Non-pigmented ciliary epithelial cell (primary cell): ENCODE data around the gene LAMP2.
"Not testable (repeated sequence)": the region's sequence is repeated elsewhere in the genome, so short reads cannot be mapped to it uniquely, and the experiment has no call there.

ENCODE experiments used
- DNase-seq: peaks from one replicate; pipeline ENCODE4 v3.0.0-alpha.2; 2010; ENCODE audit warnings: low read depth

LAMP2 gene

DNA sequence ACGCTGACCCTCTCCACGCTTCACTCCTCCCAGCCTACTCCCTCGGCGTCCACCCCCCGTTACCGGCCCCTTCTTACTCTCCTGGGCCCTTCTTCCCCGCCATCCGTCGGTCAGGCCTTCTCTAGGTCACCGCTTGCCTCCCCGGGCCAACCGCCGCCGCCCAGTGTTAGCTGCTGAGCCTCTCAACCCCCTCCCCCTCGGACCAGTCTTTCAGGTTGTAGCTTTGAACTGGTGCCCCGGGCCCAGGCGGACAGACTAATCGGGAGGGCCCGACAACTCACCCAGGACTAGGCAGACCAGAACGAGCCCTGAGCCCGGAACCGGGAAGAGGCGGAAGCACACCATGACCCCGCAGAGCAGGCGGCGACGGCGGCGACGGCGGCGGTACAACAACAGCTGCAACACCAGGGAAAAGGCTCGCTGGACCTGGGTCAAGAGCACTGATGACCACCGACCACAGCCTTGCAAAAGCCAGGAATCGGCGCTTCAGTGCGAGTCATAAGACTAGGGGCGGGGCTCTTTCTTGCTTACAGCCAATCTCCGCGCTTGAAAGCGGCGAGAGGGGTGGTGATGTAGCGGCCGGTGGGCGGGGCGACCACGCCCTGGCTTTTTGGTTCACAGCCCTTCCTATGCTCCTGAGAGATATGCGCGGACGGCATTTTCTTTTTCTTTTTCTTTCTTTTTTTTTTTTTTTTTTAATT is at the start of gene LAMP2:
Gene LAMP2 (minus strand): TSS at position 472 of the 701 bp plus-strand sequence. CDS start 127 bp downstream, at position 345.
- peak; percentile 51 for DNase-seq

DNA sequence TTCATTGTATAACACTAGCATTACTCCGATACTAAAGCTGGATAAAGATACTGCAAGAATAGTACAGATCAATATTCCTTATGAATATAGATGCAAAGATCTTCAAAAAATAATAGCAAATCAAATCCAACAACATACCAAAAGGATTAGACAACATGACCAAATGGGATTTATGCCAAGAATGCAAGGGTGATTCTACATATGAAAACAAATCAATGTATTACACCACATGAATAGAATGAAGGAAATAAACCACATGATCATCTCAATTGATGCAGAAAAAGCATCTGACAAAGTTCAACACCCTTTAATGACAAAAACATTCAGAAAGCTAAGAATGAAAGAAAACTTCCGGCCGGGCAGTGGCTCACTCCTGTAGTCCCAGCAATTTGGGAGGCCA is 48.8 kb upstream of the LAMP2 start:
- DNase-seq = peak; percentile 76

DNA sequence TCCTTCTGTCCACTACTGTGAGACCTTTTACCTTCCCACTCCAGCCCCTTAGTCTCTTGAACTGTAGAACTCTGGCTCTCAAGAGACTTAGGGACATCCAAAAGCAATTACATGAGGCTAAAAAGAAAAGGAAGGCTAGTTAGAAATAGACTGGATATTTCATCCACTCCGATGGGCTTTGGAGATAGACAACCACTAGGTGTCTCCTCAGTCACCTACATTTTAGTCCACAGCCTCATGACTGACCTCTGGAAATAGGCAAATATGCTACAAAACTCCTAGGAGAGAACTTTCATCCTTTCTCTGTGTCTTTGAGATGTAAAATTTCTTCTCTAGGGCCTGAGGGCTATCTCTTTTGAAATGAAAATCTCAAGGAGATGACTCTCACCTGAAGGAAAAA is 45.1 kb upstream of the LAMP2 start:
- DNase-seq = no peak

DNA sequence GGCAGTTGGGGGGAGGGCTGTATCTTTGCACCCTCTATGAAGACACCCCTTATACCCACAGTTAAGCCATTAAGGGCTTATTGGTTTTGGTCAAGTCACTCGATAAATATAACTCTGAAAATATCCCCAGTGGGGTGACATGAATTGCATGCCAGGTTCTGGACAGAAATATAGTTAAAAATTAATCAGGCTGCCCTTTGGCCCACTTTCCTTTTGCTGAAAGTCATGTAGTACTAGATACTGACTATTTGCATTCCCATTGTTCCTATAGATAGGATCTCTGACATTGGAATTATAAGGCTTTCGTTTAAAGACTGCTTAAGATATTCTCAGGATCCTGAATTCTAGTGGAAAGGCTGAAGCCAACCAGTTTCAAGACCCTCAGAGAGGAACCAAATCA is 43.5 kb upstream of the LAMP2 start:
- no peak for DNase-seq

DNA sequence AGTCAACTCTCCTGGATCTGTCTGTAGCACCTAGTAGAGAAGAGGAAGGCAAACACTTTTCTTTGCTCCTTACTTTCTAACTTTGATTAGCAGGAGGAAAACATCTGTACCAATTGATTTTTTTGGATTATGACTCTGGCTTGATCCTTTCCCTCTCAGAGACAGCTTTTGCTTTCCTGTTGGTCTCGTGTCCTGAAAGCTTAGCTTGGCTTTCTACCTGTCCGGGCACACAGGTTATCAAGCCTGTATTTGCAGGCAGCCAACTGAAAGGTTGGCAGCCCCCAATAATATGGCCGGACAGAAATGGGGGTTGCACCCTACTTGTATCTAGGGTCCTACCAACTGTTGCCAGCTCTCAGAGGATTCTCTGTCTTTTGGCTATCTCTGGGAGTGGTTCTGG is 43.1 kb upstream of the LAMP2 start:
- no peak for DNase-seq

DNA sequence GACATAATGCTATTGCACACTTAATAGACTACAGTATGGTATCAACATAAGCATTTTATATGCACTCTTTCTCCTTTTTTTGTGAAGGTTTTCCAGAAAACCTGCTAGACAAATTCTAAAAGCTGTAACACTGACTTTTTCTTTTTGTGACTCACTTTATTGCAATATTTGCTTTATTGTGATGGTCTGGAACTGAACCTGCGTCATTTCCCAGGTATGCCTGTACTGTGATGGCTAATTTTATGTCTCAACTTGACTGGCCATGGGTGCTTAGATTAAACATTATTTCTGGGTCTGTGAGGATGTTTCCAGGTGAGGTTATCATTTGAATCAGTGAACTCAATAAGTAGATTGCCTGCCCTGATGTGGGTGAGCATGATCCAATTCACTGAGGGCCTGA is 35.5 kb upstream of the LAMP2 start:
- DNase-seq = no peak

DNA sequence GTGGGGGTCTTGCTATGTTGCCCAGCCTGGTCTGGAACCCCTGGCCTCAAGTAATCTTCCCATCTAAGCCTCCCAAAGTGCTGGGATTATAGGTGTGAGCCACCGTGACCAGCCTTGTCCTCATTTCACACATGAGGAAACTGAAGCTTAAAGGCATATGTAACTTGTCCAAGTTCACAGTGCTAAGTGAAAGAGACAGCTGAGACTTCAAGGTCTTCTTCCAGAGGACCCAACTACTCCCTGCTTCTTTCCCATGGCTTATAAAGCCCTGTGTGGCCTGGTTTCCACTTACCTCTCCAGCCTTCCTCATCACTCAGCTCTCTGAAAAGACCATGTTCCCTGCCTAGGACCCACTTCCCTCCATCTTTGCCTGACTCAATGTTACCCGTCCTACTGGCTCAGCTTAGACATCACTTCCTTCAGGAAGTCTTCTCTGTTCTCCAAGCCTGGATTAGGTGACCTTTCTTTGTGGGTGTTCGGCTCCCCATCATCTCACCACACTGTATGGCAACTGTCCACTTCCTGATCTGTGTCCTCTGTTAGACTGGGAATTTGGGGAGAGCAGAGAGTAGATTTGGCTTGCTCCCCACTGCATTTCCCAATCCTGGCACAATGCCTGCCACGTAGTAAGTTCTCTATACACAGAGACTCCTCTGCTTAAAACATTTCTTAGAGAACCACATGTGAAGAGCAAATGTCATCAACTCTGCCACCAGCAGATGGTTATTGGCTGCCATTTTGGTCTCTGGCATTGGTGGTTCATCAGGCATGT is 30.4 kb upstream of the LAMP2 start:
- no peak for DNase-seq

DNA sequence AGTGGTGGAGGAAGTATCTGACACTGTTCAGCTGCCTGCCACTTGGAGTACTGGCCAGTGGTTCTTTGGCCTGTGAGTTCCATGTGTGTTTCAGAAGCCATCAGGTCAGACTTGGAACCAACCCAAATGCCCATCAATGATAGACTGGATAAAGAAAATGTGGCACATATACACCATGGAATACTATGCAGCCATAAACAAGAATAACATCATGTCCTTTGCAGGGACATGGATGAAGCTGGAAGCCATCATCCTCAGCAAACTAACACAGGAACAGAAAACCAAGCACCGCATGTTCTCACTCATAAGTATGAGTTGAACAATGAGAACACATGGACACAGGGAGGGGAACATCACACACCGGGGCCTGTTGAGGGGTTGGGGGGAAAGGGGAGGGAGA is 21.0 kb upstream of the LAMP2 start:
- not testable (repeated sequence) for DNase-seq

DNA sequence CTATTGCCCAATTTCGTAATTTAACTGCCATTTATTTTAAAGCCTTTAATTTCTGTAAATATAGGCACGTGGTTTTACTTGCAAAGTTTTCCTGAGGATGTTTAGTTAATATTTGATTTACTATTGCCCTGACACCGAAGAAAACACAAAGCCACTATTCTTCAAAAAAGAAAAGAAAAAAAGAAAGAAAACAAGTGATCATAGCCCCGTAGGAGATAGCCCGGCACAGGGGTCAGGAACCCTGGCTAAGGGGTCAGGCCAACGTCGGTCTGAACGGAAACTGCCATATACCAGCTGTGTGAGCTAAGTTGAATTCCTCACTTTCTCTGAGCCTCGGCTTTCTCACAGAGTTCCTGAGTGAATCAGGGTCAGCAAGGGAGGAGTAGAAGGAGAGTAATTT is 17.7 kb upstream of the LAMP2 start:
- no peak for DNase-seq

DNA sequence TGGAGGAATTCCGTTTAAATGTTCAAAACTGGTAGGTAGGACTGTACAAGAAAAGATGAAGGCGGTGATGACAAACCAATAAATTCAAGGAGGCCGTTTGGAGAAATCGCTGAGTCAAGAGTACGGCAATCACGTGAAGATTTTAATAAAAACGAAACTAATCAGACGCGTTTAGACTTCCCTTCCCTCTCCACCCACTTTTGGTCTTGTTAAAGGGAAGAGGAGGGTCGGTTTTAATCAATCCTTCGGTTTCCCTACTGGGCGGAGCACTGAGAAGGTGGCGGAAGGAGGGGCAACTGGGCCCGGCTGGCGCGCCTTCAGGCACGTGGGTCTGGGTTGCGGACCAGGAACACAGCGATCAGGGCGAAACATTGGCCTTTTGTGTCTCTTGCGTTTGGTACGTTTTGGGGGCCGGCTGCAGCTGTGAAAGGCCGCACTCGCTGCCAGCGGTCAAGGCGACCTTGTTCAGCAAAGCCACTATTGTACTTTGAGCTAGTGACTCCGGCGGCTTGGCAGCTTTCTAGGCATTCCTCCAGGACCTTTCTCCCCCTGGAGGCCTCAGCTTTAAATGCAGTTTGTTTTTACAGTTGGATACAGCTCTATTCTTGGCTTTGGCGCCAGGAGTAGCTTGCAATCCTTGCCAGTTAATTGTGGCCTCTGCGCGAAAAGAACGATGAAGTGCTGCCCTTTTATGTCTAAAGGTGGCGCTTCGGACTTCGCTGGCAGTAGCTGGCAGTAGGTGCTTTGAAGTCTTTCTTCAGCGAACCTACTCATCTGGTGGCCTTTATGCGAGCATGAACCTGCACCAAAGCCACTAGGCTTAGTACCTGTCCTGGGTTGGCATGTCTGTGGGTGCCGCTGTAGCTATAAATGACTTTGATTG is 16.8 kb upstream of the LAMP2 start:
- peak; percentile 41 for DNase-seq

DNA sequence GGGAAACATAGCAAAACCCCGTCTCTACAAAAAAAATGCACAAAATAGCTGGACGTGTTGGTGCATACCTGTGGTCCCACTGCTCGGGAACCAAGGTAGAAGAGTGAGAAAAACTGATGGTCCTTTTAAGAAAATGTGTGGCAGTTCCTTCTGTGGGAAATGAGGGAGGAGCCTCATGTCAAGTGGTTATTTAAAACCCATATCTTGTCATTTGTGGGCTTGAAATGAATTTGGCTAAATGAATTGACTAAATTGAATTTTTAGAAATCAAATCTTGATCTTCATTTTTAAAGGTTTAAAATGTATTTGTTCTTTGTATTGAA is 16.2 kb upstream of the LAMP2 start:
- no peak for DNase-seq

DNA sequence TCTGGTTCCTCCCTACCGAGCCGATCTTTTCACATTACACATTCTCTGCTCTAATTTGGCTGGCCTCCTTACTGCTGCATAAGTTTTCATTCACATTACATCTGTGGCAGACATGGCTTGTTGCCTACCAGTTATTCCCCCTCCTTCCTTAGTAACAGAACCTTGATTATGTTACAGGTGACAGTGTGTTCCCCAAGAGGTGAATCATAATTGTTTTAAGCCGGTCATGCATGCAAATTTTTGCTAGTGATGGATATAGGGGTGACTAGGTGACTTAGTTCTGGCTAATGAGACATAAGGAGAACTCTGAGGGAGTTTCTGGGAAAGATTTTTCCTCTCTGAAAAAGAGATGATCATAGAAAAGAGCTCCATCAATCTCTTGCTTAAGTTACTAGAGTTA is 8.4 kb upstream of the LAMP2 start:
- no peak for DNase-seq

DNA sequence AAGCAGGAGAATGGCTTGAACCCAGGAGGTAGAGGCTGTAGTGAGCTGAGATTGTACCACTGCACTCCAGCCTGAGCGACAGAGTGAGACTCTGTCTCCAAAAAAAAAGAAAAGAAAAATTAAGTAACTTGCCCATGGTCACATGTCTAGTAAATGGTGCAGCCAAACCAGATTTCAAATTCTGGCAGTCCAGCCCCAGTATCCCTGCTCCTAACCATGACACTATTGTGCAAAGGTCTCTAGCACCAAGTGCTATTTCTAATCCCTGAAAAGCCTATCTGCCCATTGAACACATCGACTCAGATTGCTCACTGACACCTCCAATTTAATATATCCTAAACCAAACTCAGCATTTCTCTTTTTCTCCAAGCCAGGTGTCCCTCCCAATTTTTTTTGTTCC is 7.6 kb upstream of the LAMP2 start:
- DNase-seq = no peak

DNA sequence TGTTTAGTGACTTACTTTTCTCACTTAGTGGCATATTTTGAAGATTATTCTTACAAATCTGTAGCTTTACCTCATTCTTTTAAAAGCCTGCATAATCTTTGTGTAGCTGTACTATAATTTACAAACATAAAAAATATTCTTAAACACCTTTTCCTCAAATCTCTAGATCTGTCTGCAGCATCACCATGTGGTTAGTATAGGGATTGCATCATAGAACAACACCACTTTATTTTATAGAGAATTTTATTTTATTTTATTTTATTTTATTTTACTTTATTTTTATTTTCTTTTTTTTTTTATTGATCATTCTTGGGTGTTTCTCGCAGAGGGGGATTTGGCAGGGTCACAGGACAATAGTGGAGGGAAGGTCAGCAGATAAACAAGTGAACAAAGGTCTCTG is 6.4 kb upstream of the LAMP2 start:
- DNase-seq = not testable (repeated sequence)

DNA sequence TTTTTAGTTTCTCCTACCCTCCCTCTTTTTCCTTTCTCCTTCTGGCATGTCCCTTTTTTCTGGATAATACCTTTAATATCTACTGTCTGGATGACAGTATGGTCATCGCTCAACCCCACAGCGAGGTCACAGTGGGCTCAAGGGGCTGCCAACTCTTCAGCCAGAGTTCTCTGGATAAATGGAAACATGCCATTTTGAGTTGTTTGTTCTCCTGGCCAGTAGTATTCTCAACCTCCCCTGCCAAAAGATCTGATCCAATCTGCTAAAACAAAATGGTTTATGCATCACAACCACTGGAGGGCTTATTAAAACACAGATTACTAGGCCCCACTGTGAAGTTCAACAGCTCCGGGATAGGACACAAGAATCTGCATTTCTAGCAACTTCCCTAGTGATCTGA is 5.0 kb upstream of the LAMP2 start:
- DNase-seq = no peak

DNA sequence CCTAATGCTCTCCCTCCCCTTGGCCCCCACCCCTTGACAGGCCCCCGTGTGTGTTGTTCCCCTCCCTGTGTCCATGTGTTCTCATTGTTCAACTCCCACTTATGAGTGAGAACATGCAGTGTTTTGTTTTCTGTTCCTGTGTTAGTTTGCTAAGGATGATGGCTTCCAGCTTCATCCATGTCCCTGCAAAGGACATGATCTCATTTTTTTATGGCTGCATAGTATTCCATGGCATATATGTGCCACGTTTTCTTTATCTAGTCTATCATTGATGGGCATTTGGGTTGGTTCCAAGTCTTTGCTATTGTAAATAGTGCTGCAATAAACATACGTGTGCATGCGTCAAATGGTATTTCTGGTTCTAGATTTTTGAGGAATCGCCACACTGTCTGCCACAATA is 561 bp upstream of the LAMP2 start:
- not testable (repeated sequence) for DNase-seq

DNA sequence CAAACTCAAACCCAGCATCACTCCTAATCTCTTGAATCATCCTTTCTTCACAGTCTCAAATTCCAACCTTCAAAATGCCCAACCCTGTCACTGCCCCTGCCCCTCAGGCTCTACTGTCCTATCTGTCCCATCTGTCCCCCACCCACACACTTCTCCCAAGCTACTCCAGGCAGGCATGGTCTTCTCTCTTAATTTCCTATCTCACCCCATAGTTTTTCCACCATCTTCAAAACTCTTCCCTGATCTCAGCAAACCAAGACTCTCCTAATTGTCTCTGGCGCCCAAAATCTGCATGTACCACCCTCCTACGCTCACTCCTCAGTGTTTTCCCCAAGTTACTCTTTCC is 644 bp downstream of the LAMP2 start:
- DNase-seq = no peak

DNA sequence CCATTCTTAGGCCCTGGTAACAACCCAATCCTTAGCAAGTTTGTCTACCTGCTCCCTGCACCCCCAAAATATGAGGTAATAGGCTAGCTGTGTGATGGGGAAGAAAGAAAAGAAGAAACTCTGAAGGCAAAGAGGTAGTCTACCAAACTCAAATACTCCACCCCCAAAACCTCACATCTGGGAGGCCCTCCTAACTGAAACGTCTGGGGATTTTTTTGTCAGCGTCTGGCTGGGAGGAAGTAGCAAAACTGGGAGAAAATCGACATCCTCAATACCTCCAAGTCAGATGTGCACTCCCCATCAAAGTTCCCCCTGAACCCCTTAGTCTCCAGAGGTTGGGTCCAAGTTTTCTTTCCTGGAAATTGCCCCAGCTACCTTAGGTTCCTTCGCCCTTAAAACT is 1.0 kb downstream of the LAMP2 start:
- DNase-seq = no peak

DNA sequence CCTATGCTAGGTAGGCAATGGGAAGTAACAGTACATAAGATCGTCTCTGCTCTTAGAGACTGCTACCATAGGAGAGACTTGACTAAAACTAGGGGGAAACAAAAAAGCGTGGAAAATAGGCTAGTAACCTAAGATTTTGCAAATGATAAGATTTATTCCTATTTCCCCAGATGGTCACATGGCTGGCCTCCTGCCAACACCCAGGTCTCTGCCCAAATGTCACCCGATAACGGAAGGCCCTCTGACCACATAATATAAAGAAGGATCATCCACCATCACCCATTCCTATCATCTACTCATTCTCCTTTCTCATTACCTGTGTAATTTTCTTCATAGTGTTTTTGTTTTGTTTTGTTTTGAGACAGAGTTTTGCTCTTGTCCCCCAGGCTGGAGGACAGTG is 4.7 kb downstream of the LAMP2 start:
- no peak for DNase-seq

DNA sequence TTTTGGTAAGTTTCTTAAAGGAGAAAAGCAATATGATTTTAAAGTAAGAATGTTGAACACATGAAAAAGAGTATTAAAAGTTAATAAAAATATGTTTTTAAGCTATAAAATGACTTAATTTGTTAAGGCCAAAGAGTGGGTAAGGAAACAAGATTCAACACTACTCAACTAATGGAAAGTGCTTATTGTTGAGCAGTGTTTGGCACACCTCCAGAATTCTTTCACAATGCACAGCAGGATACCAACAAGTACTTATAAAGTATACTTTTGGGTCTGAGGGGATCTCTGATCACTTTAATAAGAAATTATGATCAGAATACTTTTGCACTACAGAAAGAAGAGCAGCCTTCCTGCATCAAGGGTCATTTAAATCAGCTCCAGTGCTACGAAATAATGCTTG is 5.9 kb downstream of the LAMP2 start:
- DNase-seq = no peak

DNA sequence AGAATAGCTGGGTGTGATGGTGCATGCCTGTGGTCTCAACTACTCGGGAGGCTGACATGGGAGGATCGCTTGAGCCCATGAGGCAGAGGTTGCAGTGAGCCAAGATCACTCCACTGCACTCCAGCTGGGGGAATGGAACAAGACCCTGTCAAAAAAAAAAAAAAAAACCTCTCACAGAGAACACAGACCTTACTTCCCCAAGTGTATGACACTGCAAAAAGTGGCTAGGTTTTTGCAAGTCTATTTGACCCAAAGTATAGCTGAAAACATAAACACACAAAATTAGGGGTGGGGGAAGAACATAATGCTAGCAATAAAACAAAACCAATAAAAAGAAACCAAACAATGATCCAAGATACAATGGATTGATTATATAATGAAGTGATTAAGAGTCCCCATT is 6.7 kb downstream of the LAMP2 start:
- no peak for DNase-seq

DNA sequence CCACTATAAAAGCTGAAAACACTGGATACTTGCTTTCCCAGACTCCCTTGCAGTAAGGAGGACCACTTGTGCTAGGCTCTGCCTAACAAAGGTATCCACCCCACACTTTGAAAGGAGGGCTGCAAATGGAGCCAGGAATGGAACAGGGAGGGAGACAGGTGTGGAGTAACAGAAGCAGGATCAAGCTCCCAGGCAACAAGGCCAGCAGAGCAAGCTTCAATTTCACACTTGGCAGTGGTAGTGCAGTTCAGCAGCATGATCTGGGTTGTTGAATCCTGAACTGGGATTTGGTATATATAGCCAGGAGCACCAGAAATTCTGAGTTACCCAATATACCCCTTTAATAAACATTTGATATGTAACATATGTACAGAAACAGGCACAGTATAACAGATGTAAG is 9.8 kb downstream of the LAMP2 start:
- DNase-seq = no peak

DNA sequence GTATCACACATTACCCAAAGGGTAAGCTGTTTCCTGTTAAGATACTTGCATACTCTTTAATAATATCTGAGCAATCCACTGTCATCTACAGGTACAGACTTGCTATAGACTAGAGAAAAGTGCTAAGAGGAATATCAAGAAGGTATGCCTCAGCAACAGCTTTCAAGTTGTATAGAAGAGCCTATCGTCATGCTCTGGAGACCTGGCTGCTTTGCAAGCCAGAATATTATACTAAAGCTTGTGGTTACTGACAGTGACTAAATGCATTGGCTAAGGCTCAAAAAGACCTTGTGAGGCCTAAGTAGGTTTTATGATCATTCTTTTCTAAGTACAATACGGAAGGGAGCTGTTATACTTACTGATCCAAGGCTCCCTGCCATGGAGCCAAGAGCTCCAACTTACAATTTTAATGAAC is 11.3 kb downstream of the LAMP2 start:
- peak; percentile 59 for DNase-seq
